Hepatocyte (in vitro differentiated cells): ENCODE results near the gene WDR1.

Experiments used
- CTCF ChIP-seq: fragments of 200-600 bp; sonication (generic); IDR thresholded peaks from 2 replicates; pipeline ENCODE4 v1.5.1; 2016; ENCODE audit warnings: antibody characterized with exemption, mild to moderate bottlenecking; ENCODE audit not compliant: poor library complexity
- EZH2 ChIP-seq: fragments of 200-600 bp; sonication (generic); IDR thresholded peaks from 2 replicates; pipeline ENCODE4 v1.6.1; 2016; ENCODE audit warnings: antibody characterized with exemption, mild to moderate bottlenecking, borderline replicate concordance
- EZH2phosphoT487 ChIP-seq: fragments of 200-600 bp; sonication (generic); IDR thresholded peaks from one replicate; pipeline ENCODE4 v1.6.1; 2018; ENCODE audit warnings: antibody characterized with exemption, mild to moderate bottlenecking, low read depth, moderate library complexity; ENCODE audit not compliant: unreplicated experiment, severe bottlenecking

GRCh38 chr4:10112658-10113284 lies 3.8 kb downstream of the WDR1 start:
- TF ChIP-seq EZH2: no peak
- TF ChIP-seq CTCF: no peak
- no peak for TF ChIP-seq EZH2phosphoT487
